Panc1 (cell line): ENCODE results near the gene TRPC5OS. TPM values are rescaled to one million over a fixed set of nuclear protein-coding genes. Genes with fewer than 3 reads are reported as not detected.

ENCODE experiments used
- ATAC-seq: fragments of 200-7000 bp; cut with Tn5 transposase; 2 replicates; pipeline ENCODE4 v1.9.1; 2020; ENCODE audit warnings: mild to moderate bottlenecking, moderate library complexity
- BruUV-seq: library from RNA; stranded (reverse); fragments of 400-500 nt; replicated peaks from 2 replicates; lab custom pipeline; 2021; lab: Mats Ljungman, UMichigan
- CTCF ChIA-PET: fragments of 300-600 bp; sonication (Branson Sonifier 250); formaldehyde crosslinking; loops from one replicate; lab custom pipeline; 2022; ENCODE audit warnings: antibody characterized with exemption; lab: Charles Lee
- POLR2A ChIA-PET: fragments of 300-600 bp; sonication (Branson Sonifier 250); formaldehyde crosslinking; loops from one replicate; lab custom pipeline; 2022; ENCODE audit warnings: antibody characterized with exemption; lab: Charles Lee
- DNase-seq: peaks from one replicate; pipeline ENCODE4 v3.0.0-alpha.2; 2010; ENCODE audit warnings: low read depth, low spot score
- H3K27ac ChIP-seq: 2 replicates; pipeline ENCODE4 v1.5.1; 2011; ENCODE audit warnings: mild to moderate bottlenecking, low read length, inconsistent platforms
- H3K27me3 ChIP-seq: fragments of 200-500 bp; sonication (Bioruptor generic); 2 replicates; pipeline ENCODE4 v1.6.0; 2014; ENCODE audit warnings: low read length, inconsistent platforms; ENCODE audit not compliant: control insufficient read depth, insufficient read depth
- H3K36me3 ChIP-seq: fragments of 200-500 bp; sonication (Bioruptor generic); 2 replicates; pipeline ENCODE4 v1.5.1; 2014; ENCODE audit warnings: inconsistent platforms, mild to moderate bottlenecking, low read length, moderate library complexity; ENCODE audit not compliant: control insufficient read depth, insufficient read depth
- H3K4me1 ChIP-seq: 2 replicates; pipeline ENCODE4 v1.5.1; 2011; ENCODE audit warnings: inconsistent platforms, mild to moderate bottlenecking, low read length, moderate library complexity; ENCODE audit not compliant: control insufficient read depth, insufficient read depth
- H3K4me3 ChIP-seq, 2 experiments: 2 replicates each; pipeline ENCODE4 v1.5.1; 2011 to 2012; ENCODE audit warnings: low read depth in 2 of 2, low read length in 2 of 2, mild to moderate bottlenecking in 2 of 2, inconsistent platforms in 1 of 2, moderate library complexity in 1 of 2
- H3K9me3 ChIP-seq: fragments of 200-500 bp; sonication (Bioruptor generic); 2 replicates; pipeline ENCODE4 v1.5.1; 2014; ENCODE audit warnings: low read depth, mild to moderate bottlenecking, inconsistent platforms, low read length, moderate library complexity; ENCODE audit not compliant: control insufficient read depth, insufficient read depth
- POLR2AphosphoS5 ChIP-seq: IDR thresholded peaks from 2 replicates; pipeline ENCODE4 v1.6.1; 2012; ENCODE audit warnings: mild to moderate bottlenecking, low read depth, low read length, moderate library complexity
- SIN3A ChIP-seq: IDR thresholded peaks from 2 replicates; pipeline ENCODE4 v1.6.1; 2012; ENCODE audit warnings: low read depth, mild to moderate bottlenecking, low read length, moderate library complexity, borderline replicate concordance; ENCODE audit not compliant: insufficient read depth
- TCF7L2 ChIP-seq: IDR thresholded peaks from 2 replicates; pipeline ENCODE4 v1.6.1; 2011; ENCODE audit warnings: mild to moderate bottlenecking, low read depth, low read length, inconsistent platforms
- in situ Hi-C: cut with HindIII; loops from 2 replicates; pipeline ENCODE4 v1.10.0; 2016; ENCODE audit warnings: low sequenced_read_pairs, low pct_unique_long_range_greater_than_20kb
- intact Hi-C: fragments of 100-400 bp; cut with micrococcal nuclease; formaldehyde crosslinking; loops from one replicate; pipeline ENCODE4 v1.10.0; 2022; ENCODE audit not compliant: unreplicated experiment
- total RNA-seq: library from RNA; stranded (reverse); gene quantifications from one replicate; pipeline ENCODE4 v1.2.1, GENCODE V29; 2021; ENCODE audit not compliant: unreplicated experiment
- TF ChIP-seq, protein P1 (sequence below), 2 experiments: IDR thresholded peaks; 2 replicates each; pipeline ENCODE4 v1.6.1; 2011 to 2012; ENCODE audit warnings: low read depth in 2 of 2, control low read depth in 1 of 2, low read length in 1 of 2, mild to moderate bottlenecking in 1 of 2, moderate library complexity in 1 of 2; ENCODE audit not compliant: insufficient read depth in 1 of 2
- TF ChIP-seq, protein P2 (sequence below): fragments of 450-650 bp; IDR thresholded peaks from 2 replicates; pipeline ENCODE4 v1.5.1; 2017; ENCODE audit warnings: mild to moderate bottlenecking

The TRPC5OS gene
- total RNA-seq, 1 experiment from 2014 or later = not detected

DNA sequence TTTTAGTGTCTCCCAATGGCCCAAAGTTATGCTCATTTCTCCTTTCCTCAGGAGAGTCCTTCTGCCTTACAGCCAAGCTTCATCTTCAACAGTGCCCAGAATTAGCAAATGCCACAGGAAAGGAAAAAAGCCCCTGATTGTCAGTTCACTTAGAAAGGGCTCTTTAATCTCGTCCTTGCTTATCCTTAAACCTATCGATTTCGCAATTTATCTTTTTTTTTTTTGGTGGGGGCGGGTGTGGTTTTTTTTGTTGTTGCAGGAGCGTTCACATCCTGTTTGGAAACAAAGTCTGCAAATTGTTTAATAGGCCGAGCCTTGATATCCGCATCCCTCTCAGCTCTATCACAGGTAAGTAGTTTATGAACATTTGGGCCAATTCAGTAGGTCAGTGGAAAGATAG is 20.2 kb downstream of the TRPC5OS start:
- DNase-seq = no peak
- Histone ChIP-seq H3K27me3 (no peaks in the 10 kb centered on the region), H3K4me1 (no peaks in the 10 kb centered on the region), H3K27ac (no peak overlapping the region), H3K9me3 (no peaks in the 10 kb centered on the region), H3K36me3 (no peaks in the 10 kb centered on the region), H3K4me3 (no peak overlapping the region)
- CTCF ChIA-PET = no interaction called here
- BruUV-seq = no TSS peak
- TF ChIP-seq SIN3A = no peak
- TF ChIP-seq, protein P1, sequence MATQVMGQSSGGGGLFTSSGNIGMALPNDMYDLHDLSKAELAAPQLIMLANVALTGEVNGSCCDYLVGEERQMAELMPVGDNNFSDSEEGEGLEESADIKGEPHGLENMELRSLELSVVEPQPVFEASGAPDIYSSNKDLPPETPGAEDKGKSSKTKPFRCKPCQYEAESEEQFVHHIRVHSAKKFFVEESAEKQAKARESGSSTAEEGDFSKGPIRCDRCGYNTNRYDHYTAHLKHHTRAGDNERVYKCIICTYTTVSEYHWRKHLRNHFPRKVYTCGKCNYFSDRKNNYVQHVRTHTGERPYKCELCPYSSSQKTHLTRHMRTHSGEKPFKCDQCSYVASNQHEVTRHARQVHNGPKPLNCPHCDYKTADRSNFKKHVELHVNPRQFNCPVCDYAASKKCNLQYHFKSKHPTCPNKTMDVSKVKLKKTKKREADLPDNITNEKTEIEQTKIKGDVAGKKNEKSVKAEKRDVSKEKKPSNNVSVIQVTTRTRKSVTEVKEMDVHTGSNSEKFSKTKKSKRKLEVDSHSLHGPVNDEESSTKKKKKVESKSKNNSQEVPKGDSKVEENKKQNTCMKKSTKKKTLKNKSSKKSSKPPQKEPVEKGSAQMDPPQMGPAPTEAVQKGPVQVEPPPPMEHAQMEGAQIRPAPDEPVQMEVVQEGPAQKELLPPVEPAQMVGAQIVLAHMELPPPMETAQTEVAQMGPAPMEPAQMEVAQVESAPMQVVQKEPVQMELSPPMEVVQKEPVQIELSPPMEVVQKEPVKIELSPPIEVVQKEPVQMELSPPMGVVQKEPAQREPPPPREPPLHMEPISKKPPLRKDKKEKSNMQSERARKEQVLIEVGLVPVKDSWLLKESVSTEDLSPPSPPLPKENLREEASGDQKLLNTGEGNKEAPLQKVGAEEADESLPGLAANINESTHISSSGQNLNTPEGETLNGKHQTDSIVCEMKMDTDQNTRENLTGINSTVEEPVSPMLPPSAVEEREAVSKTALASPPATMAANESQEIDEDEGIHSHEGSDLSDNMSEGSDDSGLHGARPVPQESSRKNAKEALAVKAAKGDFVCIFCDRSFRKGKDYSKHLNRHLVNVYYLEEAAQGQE (IDR thresholded peaks at IDR 0.05; ENCODE audit: insufficient read depth in 1 of 2, low read depth in 2 of 2, low read length in 1 of 2) = no peak
- TF ChIP-seq, protein P2, sequence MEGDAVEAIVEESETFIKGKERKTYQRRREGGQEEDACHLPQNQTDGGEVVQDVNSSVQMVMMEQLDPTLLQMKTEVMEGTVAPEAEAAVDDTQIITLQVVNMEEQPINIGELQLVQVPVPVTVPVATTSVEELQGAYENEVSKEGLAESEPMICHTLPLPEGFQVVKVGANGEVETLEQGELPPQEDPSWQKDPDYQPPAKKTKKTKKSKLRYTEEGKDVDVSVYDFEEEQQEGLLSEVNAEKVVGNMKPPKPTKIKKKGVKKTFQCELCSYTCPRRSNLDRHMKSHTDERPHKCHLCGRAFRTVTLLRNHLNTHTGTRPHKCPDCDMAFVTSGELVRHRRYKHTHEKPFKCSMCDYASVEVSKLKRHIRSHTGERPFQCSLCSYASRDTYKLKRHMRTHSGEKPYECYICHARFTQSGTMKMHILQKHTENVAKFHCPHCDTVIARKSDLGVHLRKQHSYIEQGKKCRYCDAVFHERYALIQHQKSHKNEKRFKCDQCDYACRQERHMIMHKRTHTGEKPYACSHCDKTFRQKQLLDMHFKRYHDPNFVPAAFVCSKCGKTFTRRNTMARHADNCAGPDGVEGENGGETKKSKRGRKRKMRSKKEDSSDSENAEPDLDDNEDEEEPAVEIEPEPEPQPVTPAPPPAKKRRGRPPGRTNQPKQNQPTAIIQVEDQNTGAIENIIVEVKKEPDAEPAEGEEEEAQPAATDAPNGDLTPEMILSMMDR = no peak
- no peak for TF ChIP-seq POLR2AphosphoS5
- TF ChIP-seq TCF7L2 = no peak
- in situ Hi-C loops (no loop called here), intact Hi-C loops (no loop called here)
- no peak for ATAC-seq
- POLR2A ChIA-PET = no interaction called here

DNA sequence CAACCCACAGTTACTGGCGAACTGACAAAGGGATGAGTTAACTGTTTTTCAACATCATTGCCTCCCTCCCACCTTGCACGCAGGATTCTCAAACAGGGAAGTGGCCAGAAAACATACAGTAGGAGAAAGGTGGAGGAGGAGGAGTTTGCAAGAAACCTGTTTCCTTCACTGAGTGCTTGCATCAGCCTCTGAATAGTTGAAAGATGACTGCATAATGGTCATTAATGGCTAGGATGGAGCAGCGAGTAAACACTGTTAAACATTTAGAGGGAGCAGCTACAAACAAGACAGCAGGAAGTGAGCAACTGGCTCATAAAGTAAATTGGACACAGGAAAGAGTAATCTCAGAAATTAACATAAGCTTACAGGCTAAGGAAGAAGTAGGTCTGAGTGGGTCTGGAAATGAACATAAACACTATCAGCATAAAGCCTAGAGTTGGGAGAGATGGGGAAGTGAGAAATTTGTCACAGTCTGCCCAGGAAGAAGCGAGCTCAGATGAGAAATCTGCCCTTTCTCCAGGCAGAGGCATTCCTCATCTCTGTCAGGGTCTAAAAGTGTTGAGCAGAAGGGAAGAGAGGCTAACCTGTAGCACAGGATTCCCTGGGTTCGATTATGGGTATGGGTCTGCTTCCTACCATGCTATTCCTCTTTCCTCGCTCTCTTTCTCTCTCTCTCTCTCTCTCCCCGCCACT is 38.6 kb downstream of the TRPC5OS start:
- H3K27me3 ChIP-seq = no peaks in the 10 kb centered on the region
- CTCF ChIA-PET = no interaction called here
- POLR2A ChIA-PET = no interaction called here
- no peak overlapping the region for H3K27ac ChIP-seq
- no peaks in the 10 kb centered on the region for H3K36me3 ChIP-seq
- H3K4me1 ChIP-seq = no peaks in the 10 kb centered on the region
- no peaks in the 10 kb centered on the region for H3K9me3 ChIP-seq
- ATAC-seq (no peak), DNase-seq (peak; percentile 50)
- peak overlapping the region in 1 of 2 experiments; percentile 11; a peak in 1 of 4 replicates for H3K4me3 ChIP-seq
- in situ Hi-C loops = no loop called here
- TF ChIP-seq SIN3A (no peak), TCF7L2 (no peak), POLR2AphosphoS5 (no peak)
- TF ChIP-seq, protein P2 = no peak
- TF ChIP-seq, protein P1 (IDR thresholded peaks at IDR 0.05; ENCODE audit: insufficient read depth in 1 of 2, low read depth in 2 of 2, low read length in 1 of 2) = no peak
- intact Hi-C loops = no loop called here
- BruUV-seq = no TSS peak
